ENCODE measurements around the gene GABRG1. TPM values are rescaled to one million over a fixed set of nuclear protein-coding genes. Genes with fewer than 3 reads are reported as not detected.
A peak's percentile ranks its signal among the peaks of the same experiment; 100 is the strongest.

GABRG1 gene
- total RNA-seq: not detected

DNA sequence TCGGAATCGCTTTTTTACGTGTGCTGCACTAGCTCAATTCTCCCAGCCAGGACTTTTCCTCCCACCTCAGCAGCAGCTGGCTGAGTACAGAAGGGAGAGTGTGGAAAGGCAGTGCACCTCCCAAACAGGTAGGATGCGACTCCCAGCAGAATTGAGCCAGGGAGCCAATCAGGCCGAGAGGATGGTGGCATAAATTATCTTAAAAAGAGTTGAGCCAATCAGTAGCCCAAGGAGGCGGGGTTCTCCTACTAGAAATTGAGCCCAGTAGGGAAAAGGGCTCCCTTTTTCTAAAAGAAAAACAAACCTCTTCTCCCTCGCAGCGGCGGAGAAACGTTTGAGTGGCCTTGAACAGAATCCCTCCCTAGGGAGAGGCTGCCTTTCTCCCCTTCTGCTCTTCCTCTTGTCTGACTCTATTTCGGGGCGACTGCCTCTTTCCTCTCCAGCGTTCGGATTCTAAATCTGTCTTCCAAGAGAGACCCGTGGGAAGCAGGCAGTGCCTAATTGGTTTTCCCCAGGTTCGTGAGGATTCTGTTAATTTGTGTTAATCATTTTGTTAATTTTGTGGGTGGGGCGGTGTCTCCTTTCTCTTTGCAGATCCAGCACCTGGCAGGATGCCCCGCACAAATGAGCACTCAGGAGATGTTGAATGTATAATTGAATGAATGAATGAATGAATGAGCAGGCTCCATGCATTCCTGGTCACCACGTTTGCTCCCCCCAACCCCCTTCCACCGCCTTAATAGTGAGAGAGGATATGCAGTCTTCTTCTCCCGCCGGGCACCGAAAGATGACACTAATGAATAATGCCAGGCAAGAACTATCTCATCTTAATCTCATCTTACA, at the start of gene GABRG1:
TSS of gene GABRG1 (minus strand) at position 142 of the 843 bp plus-strand sequence. CDS start at position 1, 141 bp downstream.
- DNase-seq (ENCODE audit: low read depth in 2 of 3, low spot score in 2 of 3): no peak

GRCh38 chr4:46146993-46147392, 23.1 kb upstream of the GABRG1 start:
- DNase-seq (ENCODE audit: low read depth in 2 of 3, low spot score in 2 of 3): no peak

- no peak for DNase-seq (ENCODE audit: low read depth in 2 of 3, low spot score in 2 of 3)
Measured at GRCh38 chr4:46131498-46132057, 7.7 kb upstream of the GABRG1 start.

DNA sequence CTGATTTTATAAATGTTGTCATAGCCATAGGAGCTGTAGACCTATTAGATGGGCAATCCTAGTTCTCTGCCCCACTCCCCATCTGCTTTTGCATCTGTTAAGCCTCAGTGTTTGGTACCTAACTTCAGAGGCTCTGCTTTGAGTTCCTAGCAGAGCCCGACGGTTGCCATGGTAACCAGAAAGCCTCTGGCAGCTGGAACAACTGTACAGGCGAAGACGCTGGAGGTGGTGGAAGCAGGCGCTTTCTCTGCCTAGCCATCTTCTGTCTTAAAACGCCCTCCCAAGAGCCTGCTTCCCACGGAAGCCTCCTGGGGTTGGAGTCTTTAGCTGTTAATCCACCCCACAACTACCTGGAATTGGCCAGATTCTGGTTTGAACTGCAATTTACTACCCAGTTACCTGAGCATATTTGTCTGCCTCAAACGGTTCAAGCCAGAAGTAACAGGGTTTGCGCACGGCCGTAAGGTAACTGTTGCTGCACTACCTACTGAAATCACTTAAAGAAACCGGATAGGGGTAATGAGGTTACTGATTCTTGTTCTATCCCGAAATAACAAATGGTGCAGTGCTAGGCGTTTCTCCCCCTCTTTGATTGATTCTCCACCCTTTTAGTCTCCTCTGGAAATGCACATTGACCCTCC, 1.0 kb upstream of the GABRG1 start:
- peak in 1 of 3 donors; percentile 8 for DNase-seq (ENCODE audit: low read depth in 2 of 3, low spot score in 2 of 3)

GRCh38 chr4:46081674-46082073, 42.2 kb downstream of the GABRG1 start:
- peak in 1 of 3 donors; percentile 8 for DNase-seq (ENCODE audit: low read depth in 2 of 3, low spot score in 2 of 3)

GRCh38 chr4:46081248-46081647, 42.6 kb downstream of the GABRG1 start:
- no peak for DNase-seq (ENCODE audit: low read depth in 2 of 3, low spot score in 2 of 3)

- DNase-seq (ENCODE audit: low read depth in 2 of 3, low spot score in 2 of 3): peak in 2 of 3 donors; percentile 9 to 49
Measured at GRCh38 chr4:46073778-46074177, 50.1 kb downstream of the GABRG1 start.

- DNase-seq (ENCODE audit: low read depth in 2 of 3, low spot score in 2 of 3): no peak
Measured at GRCh38 chr4:46051392-46051791, 72.5 kb downstream of the GABRG1 start.

DNA sequence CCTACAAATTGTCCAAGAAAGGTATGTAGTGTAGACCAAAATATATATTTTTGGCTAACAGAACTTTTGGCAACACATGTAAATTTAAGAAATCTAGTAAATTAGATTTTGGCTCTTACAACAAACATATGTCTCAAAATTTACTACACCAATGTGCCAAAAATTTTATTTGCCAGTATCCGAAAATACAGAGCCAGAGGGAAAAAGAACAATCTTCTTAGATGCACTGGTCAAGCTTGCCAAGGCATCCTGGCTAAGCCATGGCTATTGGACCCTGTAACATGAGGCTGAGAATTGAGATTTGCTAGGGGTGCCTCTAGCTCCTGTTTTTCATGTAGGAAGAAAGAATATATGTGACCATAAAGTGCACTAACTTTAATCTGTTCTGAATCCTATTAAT, 91.8 kb downstream of the GABRG1 start:
- no peak for DNase-seq (ENCODE audit: low read depth in 2 of 3, low spot score in 2 of 3)

GRCh38 chr4:46016306-46016705, 107.5 kb downstream of the GABRG1 start:
- peak in 2 of 3 donors; percentile 3 to 33 for DNase-seq (ENCODE audit: low read depth in 2 of 3, low spot score in 2 of 3)

GRCh38 chr4:45992728-45993127, 131.1 kb downstream of the GABRG1 start:
- no peak for DNase-seq (ENCODE audit: low read depth in 2 of 3, low spot score in 2 of 3)

GRCh38 chr4:45989775-45990174, 134.1 kb downstream of the GABRG1 start:
- no peak for DNase-seq (ENCODE audit: low read depth in 2 of 3, low spot score in 2 of 3)

DNA sequence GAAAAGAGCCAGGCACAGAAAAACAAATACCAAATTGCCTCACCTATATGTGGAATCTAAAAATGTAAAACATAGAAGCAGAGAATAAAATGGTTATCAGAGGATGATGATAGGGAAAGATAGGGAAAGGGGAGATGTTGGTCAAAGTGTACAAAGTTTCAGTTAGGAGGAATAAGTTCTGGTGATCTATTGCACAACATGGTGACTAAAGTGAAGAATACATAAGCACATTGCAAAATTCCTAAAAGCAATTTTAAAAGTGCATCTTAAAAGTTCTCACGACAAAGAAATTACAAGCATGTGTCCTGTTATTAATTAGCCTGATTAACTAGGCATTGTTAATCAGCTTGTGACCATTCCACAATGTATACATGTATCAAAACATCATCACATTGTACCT, 136.0 kb downstream of the GABRG1 start:
- no peak for DNase-seq (ENCODE audit: low read depth in 2 of 3, low spot score in 2 of 3)
